Adrenal gland (tissue), 12 donors: ENCODE results near the gene ANKS6. TPM values are rescaled to one million over a fixed set of nuclear protein-coding genes. Genes with fewer than 3 reads are reported as not detected.

Source experiments
- DNase-seq, 7 donors: peaks; one replicate each; pipeline ENCODE4 v3.0.0-alpha.2; 2019 to 2020
- H3K27ac ChIP-seq, 5 donors: fragments of 200-600 bp; sonication (generic) in 4 of 5; 1 replicate in 3 of 5; 2 replicates in 2 of 5; pipeline versions ENCODE4 v1.5.1 to v1.8.0; 2016 to 2020; ENCODE audit warnings: mild to moderate bottlenecking in 1 of 5
- H3K27me3 ChIP-seq: fragments of 200-600 bp; 2 replicates; pipeline ENCODE4 v1.8.0; 2021
- H3K36me3 ChIP-seq, 2 donors: fragments of 200-600 bp; replicated peaks in 1 of 2; 1 replicate in 1 of 2; 2 replicates in 1 of 2; pipeline versions ENCODE4 v1.5.1 to v1.8.0; 2018 to 2022
- H3K4me1 ChIP-seq, 2 donors: fragments of 200-600 bp; replicated peaks in 1 of 2; 1 replicate in 1 of 2; 2 replicates in 1 of 2; pipeline versions ENCODE4 v1.5.1 to v1.8.0; 2018 to 2021
- H3K4me3 ChIP-seq, 4 donors: fragments of 200-600 bp; sonication (generic) in 3 of 4; one replicate each; pipeline ENCODE4 v1.5.1; 2016 to 2018
- H3K9me3 ChIP-seq, 3 donors: fragments of 200-600 bp; sonication (generic) in 1 of 3; replicated peaks in 1 of 3; 1 replicate in 2 of 3; 2 replicates in 1 of 3; pipeline versions ENCODE4 v1.5.1 to v1.8.0; 2016 to 2021
- CTCF ChIP-seq, 6 experiments: fragments of 450-650 bp in 4 of 6; fragments of 200-600 bp in 2 of 6; sonication (generic) in 1 of 6; IDR thresholded peaks; 1 replicate in 5 of 6; 2 replicates in 1 of 6; pipeline versions ENCODE4 v1.5.1 to v1.8.0; 2016 to 2021; ENCODE audit warnings: antibody characterized with exemption in 6 of 6, mild to moderate bottlenecking in 2 of 6, moderate library complexity in 1 of 6
- POLR2A ChIP-seq, 2 donors: fragments of 450-650 bp; IDR thresholded peaks; one replicate each; pipeline ENCODE4 v1.6.1; 2017; ENCODE audit warnings: antibody characterized with exemption in 2 of 2, mild to moderate bottlenecking in 2 of 2, moderate library complexity in 1 of 2
- WGBS, 4 donors: extraction: QIAGEN DNeasy Blood & Tissue Kit in 2 of 4; methylation state at CpG; one replicate each; pipeline versions ENCODE4 v1.1.5 to v1.1.7; 2013 to 2017; 5-methylcytosine and 5-hydroxymethylcytosine counted together
- intact Hi-C, 2 donors: fragments of 100-400 bp; cut with DNase I; formaldehyde crosslinking; loops; one replicate each; pipeline versions ENCODE4 v1.14.1 to v1.15.0; 2022 to 2023
- polyA plus RNA-seq, 3 donors: library from polyadenylated mRNA; stranded (reverse); fragments of 200-250 nt in 2 of 3; fragments of 350-450 nt in 1 of 3; fragmentation: Illumina TruSeq in 1 of 3; extraction: RNeasy Lipid Tissue Mini Kit (QIAGEN cat#74804) in 1 of 3; gene quantifications; one replicate each; pipeline ENCODE4 v1.2.3, GENCODE V29; 2013 to 2014
- total RNA-seq, 9 donors: library from RNA; depleted of rRNA in 4 of 9; stranded (reverse); fragments of >200 nt in 4 of 9; fragments of 120-200 nt in 1 of 9; fragmentation: NEBNext Ultra II Directional in 1 of 9; extraction: Animal tissue kit (Norgen Biotek cat#: 25700) in 1 of 9; gene quantifications; one replicate each; pipeline versions ENCODE4 v1.1.0 to v1.2.4, GENCODE V29; 2013 to 2023
- donor health status: healthy with polysubstance abuse.
- donor health status: Bipolar disorder and iron deficiency.
- donor health status: DM: yes; HTN: yes; CAD: no.
- donor health status: DM: no; HTN: no; CAD: no.
- donor health status: DM: no; HTN: no; CAD: no.
- donor health status: DM: yes; HTN: yes; CAD: no.

ANKS6 gene
- total and polyA plus RNA-seq, 12 donors: 4.3 to 28.4 (median 14.9) TPM

- H3K9me3 ChIP-seq: no peaks in the 10 kb centered on the region
- TF ChIP-seq CTCF (IDR thresholded peaks at IDR 0.05) (no peak), POLR2A (IDR thresholded peaks at IDR 0.05) (no peak)
- intact Hi-C loops: loop anchor here in 1 of 2 donors (5.0 kb wide), 1 partner anchor 454 kb away; no protein-coding TSS in a partner anchor
- DNase-seq: no peak
- no peak overlapping the region for H3K27ac ChIP-seq
- WGBS, 4 donors: 93 to 97% (median 95%) methylated on average over 15 of the region's 15 CpGs
- no peaks in the 10 kb centered on the region for H3K27me3 ChIP-seq
- no peak overlapping the region for H3K4me3 ChIP-seq
- peaks cover 0 to 21% of the 10 kb centered on the region in 2 donors for H3K36me3 ChIP-seq
- H3K4me1 ChIP-seq: no peaks in the 10 kb centered on the region
Observed at GRCh38 chr9:98771209-98771874, 25.0 kb downstream of the ANKS6 start.

- H3K4me1 ChIP-seq: no peaks in the 10 kb centered on the region
- WGBS, 4 donors: 94 to 96% (median 95%) methylated on average over 7 to 10 of the region's 10 CpGs
- H3K27me3 ChIP-seq: no peaks in the 10 kb centered on the region
- peaks cover 0 to 21% of the 10 kb centered on the region in 2 donors for H3K36me3 ChIP-seq
- H3K4me3 ChIP-seq: no peak overlapping the region
- no peak overlapping the region for H3K27ac ChIP-seq
- no peak for DNase-seq
- intact Hi-C loops: loop anchor here in 1 of 2 donors (5.0 kb wide), 1 partner anchor 453 kb away; no protein-coding TSS in a partner anchor
- no peak for TF ChIP-seq POLR2A (IDR thresholded peaks at IDR 0.05)
- no peak for TF ChIP-seq CTCF (IDR thresholded peaks at IDR 0.05)
- H3K9me3 ChIP-seq: no peaks in the 10 kb centered on the region
Observed at GRCh38 chr9:98770717-98771116, 25.6 kb downstream of the ANKS6 start.

GRCh38 chr9:98768344-98768743 is 28.0 kb downstream of the ANKS6 start:
- Histone ChIP-seq H3K36me3 (peaks cover 0 to 16% of the 10 kb centered on the region in 2 donors), H3K27me3 (no peaks in the 10 kb centered on the region)

GRCh38 chr9:98767915-98768314 is 28.4 kb downstream of the ANKS6 start:
- 93 to 100% (median 98%) methylated on average over 3 to 7 of the region's 7 CpGs for WGBS, 4 donors
- DNase-seq: no peak
- intact Hi-C loops: no loop called here
- no peaks in the 10 kb centered on the region for H3K4me1 ChIP-seq
- peaks cover 0 to 13% of the 10 kb centered on the region in 2 donors for H3K36me3 ChIP-seq
- H3K9me3 ChIP-seq: no peaks in the 10 kb centered on the region
- no peaks in the 10 kb centered on the region for H3K27me3 ChIP-seq
- H3K27ac ChIP-seq: no peak overlapping the region
- TF ChIP-seq POLR2A (IDR thresholded peaks at IDR 0.05): no peak
- TF ChIP-seq CTCF (IDR thresholded peaks at IDR 0.05): no peak
- H3K4me3 ChIP-seq: no peak overlapping the region

More at GRCh38 chr9:98768344-98768743, 28.0 kb downstream of the ANKS6 start:
- Histone ChIP-seq H3K27ac (no peak overlapping the region), H3K4me1 (no peaks in the 10 kb centered on the region), H3K4me3 (no peak overlapping the region), H3K9me3 (no peaks in the 10 kb centered on the region)
- WGBS, 4 donors: 93 to 98% (median 95%) methylated on average over 4 to 9 of the region's 9 CpGs
- no peak for TF ChIP-seq CTCF (IDR thresholded peaks at IDR 0.05)
- TF ChIP-seq POLR2A (IDR thresholded peaks at IDR 0.05): no peak
- no peak for DNase-seq
- intact Hi-C loops: no loop called here
